Stimulated activated CD8-positive, alpha-beta memory T cell treated with anti-CD3 and anti-CD28 coated beads, Interleukin-15, amount 100 ng/mL, for 24 hours (primary cell): ENCODE measurements around the gene GSG1L2.

Experiments used
- DNase-seq: peaks from one replicate; pipeline ENCODE4 v3.0.0-alpha.2; 2020; ENCODE audit warnings: low read depth

GSG1L2 gene

GRCh38 chr17:9824797-9825338, 3.0 kb upstream of the GSG1L2 start:
- no peak for DNase-seq

DNA sequence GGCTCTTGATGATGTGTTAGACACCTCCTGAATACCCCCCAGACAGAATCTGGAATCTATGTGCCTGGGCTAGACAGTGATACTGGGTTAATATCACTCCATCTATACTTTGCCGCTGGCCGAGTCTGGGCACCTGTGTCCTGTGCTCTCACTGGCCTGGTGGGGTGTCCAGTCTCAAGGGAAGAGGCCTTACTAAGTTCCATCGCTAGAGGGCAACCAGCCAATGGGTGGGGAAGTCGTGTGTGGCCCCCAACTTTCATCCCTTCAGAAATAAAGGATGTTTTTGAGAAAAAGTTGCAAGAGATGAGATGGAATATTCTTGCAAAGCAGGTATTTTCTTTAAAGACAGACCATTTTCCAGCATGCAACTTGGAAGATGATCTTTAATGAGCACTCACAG, 2.2 kb upstream of the GSG1L2 start:
- DNase-seq = no peak

DNA sequence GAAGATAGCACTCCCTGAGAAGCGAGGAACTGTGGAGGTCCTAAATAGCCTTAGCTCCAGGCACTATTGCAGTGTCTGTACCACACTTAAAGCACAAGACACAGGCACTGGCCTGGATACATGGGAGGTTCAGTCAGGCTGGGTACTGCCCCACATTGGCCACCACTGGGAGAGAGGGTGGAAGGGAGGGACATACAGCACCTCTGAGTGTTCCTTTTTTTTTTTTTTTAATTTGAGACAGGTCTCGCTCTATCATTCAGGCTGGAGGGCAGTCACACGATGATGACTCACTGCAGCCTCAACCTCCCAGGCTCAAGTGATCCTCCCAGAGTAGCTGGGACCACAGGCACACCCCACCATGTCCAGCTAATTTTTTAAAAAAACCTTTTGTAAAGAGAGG, 1.4 kb downstream of the GSG1L2 start:
- no peak for DNase-seq

DNA sequence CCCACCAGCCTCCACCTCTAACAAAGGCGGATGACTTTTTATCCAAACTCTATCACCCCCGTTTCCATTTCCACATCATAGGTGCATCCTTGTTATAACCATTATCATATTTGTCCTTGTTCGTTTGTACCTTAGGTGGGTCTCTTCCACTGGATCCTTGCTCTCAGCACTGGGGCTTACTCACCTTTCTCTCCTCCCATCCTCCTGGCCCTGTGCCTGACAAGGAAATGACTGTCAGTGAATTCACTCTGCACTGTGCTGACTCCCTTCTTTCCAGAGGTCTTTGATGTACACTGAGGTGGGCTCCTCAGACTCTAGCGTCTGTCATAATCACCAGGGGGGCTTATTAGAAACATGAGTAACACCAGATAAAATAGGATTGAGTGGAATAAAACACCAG, 3.1 kb downstream of the GSG1L2 start:
- DNase-seq = no peak

GRCh38 chr17:9817086-9817485, 4.8 kb downstream of the GSG1L2 start:
- no peak for DNase-seq

GRCh38 chr17:9816472-9816871, 5.4 kb downstream of the GSG1L2 start:
- DNase-seq = no peak

DNA sequence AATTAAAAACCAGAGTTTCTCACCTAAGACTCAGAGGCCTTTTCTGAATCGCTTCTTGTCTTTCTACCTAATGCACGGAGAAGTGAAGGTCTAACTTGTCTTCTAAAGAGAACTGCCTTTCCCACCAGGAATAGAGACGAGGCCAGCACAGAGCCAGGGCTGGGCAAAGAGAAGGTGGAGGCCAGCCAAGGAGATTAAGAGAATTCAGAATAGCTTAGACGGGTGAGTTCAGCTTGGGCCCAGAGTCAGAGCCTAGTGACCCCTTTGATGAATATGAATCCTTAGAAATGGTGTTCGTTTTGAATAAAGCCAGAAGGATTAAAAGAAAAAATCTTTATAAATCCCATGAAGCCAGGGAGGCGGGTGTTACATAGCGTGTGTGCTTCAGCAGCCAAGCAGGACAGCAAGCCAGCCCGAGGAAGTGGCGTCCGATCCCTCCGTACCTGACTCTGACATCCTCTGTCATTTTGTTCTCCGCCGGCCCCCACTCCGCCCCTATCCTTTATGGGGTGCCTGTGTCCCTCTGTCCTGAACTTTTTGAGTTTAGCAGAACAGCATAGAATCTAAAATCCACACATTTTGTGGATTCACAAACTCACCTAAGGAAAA, 7.4 kb downstream of the GSG1L2 start:
- no peak for DNase-seq

DNA sequence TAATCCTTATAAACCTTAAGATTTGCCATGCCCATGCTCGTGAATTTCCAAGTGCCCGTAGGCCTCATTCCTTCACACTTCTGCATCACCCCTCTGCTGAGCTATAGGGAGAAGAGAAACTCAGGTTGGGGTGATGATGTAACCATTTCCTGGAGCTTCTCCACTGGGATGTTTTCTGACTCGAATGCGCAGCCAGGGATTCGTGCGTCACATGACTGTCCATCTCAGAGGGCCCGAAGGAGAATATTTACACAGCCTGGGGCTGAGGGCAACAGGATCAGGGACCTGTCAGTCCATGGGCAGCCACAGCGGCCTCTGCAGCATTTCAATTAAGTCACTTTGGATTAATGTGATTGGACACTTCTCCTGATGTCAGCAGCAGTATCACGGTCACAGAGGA, 8.7 kb downstream of the GSG1L2 start:
- no peak for DNase-seq

DNA sequence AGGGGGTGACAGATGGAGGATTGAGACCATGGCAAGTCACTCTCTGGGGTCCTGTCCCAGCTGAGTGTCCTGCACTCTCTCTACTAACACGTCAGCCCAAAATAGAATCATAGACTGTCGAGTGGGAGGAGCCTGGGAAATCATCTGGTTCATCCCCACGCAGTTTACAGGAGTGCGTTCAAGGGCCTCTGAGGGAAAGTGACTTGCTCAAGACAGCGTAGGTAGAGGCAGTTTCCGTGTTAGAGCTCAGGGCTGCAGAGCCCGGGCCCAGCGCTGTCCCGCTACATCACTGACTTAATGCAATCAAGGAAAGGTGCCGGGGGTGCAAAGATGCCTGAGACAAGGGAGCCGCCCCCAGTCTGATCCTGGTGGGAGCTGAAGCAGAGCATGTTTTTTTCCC, 10.3 kb downstream of the GSG1L2 start:
- DNase-seq = no peak

GRCh38 chr17:9811086-9811485, 10.8 kb downstream of the GSG1L2 start:
- DNase-seq = no peak

GRCh38 chr17:9810100-9810949, 11.6 kb downstream of the GSG1L2 start:
- no peak for DNase-seq

GRCh38 chr17:9809409-9809808, 12.5 kb downstream of the GSG1L2 start:
- DNase-seq = no peak

- no peak for DNase-seq
Observed at GRCh38 chr17:9806699-9807098, 15.2 kb downstream of the GSG1L2 start.

GRCh38 chr17:9805769-9806168, 16.1 kb downstream of the GSG1L2 start:
- no peak for DNase-seq

DNA sequence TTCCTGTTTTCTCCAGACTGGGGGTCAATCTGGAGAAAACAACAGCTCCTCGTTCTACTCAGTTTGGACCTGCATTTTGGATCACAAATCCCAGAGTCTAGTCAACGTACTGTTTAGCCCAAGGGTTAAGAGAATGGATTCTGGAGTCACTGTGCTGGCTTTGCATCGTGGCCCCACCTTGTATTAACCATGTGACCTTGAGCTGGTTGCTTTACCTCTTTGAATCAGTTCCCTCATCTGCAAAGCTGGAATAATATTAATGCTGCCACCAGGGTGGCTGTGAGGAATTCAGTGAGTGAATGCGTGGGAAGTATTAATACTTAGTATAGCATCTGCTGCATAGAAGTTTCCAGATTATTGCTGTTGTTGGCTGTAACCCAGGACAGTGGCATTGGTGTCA, 19.2 kb downstream of the GSG1L2 start:
- no peak for DNase-seq

- no peak for DNase-seq
Observed at GRCh38 chr17:9802294-9802693, 19.6 kb downstream of the GSG1L2 start.

DNA sequence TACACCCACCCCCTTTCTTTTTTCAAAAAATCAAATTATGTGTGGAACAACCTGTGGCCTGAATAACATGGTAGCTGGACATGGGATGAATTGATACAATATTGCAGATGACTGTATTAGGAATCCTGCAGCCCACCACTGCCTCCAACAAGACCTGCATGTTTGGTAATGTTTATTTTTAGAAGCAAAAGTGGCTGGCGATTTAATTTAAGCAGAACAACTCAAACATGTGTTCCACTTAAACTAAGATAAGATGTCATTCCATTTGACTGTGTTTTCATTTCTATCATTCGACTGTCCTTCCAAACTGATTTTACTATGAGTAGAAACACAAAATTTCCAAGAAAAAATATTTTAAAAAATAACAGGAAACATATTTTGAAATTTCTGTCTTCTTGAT, 20.4 kb downstream of the GSG1L2 start:
- DNase-seq = no peak

DNA sequence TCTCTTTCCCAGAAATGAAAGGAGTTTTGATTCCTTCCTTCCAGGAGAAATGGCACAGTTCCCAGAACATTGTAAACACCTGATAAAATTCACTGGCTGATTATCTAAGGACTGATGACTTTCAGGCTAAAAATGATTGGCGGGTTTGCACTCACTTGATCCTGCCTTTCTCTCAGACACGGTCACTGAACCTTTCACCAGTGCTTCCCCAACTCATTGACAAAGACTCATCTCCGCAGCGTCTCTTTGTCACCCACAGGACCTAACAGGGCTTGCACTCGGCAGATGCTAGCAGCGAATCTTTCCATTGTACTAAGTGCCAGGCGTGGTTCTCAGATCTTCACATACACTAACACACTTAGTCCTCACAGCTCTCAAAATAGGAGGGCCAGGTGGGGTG, 23.2 kb downstream of the GSG1L2 start:
- DNase-seq = no peak

DNA sequence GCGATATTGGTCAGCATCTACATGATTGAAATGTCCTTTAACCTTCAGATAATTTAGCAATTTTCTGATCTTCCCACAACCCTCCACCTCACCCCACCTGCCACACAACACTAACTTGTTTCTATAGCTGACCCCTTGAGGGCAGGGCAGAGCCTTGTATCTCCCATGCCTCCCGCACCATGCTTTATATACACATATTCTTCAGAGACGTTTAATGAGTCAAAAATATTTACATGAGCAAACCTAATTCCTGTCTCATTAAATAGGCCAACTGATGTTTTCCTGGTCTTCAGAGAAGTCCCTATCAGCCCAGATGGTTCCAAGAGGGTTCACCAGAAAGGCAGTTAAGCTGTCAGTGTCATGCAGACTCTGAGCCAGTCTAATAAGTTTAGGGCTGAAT, 23.9 kb downstream of the GSG1L2 start:
- no peak for DNase-seq

- DNase-seq = no peak
Observed at GRCh38 chr17:9792181-9792840, 29.6 kb downstream of the GSG1L2 start.

DNA sequence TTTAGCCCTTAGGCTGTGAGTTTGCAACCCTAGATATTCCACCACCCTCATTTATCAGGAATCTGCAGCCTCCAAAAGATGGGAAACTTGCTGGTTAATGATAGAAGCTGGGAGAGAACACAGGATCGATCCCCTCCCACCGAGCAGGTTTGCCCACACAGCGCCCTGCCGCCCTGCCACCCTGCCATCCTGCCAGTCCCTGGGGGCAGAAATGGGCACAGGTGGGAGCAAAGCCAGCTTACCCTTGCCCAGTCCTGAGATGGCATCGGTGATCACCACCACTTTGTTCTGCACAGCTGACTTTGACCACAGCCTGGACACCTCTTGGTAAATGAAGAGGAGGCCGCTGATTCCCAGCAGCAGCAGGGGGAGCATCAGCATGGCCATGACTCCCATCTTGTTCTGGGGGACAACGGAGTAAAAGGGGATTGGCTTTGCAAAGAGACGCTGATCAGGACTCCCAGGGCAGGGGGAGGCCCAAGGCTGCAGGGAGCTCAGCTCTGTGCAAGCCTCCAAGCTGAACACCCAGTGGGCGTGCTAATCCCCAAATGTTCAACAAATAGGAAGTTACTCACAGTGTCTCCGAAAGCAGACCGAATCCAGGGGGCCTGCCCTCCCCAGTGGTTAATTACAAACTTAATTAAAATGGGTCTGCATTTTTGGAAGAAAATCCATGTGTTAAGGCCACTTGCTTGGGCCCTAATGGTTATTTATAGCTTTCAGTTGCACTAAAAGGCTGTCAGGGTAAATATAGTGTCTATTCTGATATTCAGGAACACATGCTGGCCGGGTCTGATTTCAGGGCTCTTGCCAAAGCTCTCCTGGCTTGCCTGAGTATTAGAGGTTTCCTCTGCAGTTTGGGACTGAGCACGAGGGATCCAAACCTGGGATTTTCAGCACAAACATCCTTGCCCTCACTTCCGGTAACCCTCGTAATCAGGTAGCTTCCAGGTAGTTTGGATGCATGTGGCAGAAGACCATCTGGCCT, 30.7 kb downstream of the GSG1L2 start, which contains the start of gene DHRS7C:
DHRS7C (minus strand) TSS at position 704 of the 988 bp plus-strand sequence; CDS start at position 396, 308 bp downstream.
- DNase-seq = no peak

GRCh38 chr17:9790316-9790715, 31.6 kb downstream of the GSG1L2 start:
- DNase-seq = no peak
